Astrocyte (in vitro differentiated cells and primary cell): ENCODE measurements around the gene MAGEB17.

Experiments
- EZH2 ChIP-seq: IDR thresholded peaks from 2 replicates; pipeline ENCODE4 v1.6.1; 2012; ENCODE audit warnings: mild to moderate bottlenecking, low read length, inconsistent platforms; ENCODE audit not compliant: insufficient read depth
- TF ChIP-seq, protein P1 (sequence below): IDR thresholded peaks from 2 replicates; pipeline ENCODE4 v1.5.1; 2011; ENCODE audit warnings: low read depth, mild to moderate bottlenecking, inconsistent platforms, low read length, moderate library complexity; ENCODE audit not compliant: insufficient read depth

DNA sequence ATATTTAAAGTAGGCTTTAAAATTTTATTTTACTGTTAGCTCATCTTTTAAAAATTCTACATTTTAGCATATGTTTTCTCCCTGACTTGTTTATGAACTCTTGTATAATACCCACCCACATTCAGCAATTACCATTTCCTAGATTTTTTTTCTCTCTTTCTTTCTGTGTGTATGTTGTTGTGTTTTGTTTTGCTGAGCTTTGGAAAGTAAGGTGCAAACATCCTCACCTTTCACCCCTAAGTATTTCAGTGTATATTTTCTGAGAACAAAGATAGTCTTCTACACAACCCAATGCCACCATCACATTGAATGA, 25.1 kb upstream of the MAGEB17 start:
- TF ChIP-seq, protein P1, sequence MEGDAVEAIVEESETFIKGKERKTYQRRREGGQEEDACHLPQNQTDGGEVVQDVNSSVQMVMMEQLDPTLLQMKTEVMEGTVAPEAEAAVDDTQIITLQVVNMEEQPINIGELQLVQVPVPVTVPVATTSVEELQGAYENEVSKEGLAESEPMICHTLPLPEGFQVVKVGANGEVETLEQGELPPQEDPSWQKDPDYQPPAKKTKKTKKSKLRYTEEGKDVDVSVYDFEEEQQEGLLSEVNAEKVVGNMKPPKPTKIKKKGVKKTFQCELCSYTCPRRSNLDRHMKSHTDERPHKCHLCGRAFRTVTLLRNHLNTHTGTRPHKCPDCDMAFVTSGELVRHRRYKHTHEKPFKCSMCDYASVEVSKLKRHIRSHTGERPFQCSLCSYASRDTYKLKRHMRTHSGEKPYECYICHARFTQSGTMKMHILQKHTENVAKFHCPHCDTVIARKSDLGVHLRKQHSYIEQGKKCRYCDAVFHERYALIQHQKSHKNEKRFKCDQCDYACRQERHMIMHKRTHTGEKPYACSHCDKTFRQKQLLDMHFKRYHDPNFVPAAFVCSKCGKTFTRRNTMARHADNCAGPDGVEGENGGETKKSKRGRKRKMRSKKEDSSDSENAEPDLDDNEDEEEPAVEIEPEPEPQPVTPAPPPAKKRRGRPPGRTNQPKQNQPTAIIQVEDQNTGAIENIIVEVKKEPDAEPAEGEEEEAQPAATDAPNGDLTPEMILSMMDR: no peak
- no peak for TF ChIP-seq EZH2
